ENCODE data around the gene TRPM8. TPM values are rescaled to one million over a fixed set of nuclear protein-coding genes. Genes with fewer than 3 reads are reported as not detected.

Gene TRPM8
- total RNA-seq, 2 donors from 2014 or later, result 71.1 to 71.3 TPM

DNA sequence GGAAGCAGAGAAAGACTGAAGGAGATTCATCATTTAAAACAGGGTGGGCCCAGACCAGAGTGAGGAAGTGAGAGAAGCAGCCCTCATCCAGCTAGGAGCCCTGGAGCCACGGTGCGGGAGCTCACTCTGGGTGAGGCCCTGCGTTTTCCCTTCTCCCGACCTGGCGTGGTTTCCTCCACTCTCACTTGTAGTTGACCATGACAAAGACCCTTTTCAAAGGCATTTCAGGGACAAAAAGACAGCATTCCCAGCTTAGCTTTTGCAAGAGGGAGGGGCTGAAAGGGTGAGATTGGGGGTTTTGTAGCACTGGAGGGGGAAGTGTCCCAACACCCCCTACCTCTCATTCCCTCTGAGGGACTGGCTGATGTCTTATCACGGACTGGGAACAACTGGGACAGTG lies 56.6 kb downstream of the TRPM8 start:
- Histone ChIP-seq H3K9me3 (no peaks in the 10 kb centered on the region), H3K4me1 (replicated peaks) (no peaks in the 10 kb centered on the region), H3K27ac (no peak overlapping the region), H3K36me3 (no peaks in the 10 kb centered on the region), H3K27me3 (replicated peaks; ENCODE audit: insufficient read depth) (no peaks in the 10 kb centered on the region), H3K4me3 (no peak overlapping the region)
- intact Hi-C loops (cut with DNase I), result loop anchor here (10.0 kb wide), 1 partner anchor 571 kb away; no protein-coding TSS in a partner anchor
- TF ChIP-seq POLR2AphosphoS5 (IDR thresholded peaks at IDR 0.05) (no peak), POLR2A (IDR thresholded peaks at IDR 0.05) (no peak)
- TF ChIP-seq, protein P1, sequence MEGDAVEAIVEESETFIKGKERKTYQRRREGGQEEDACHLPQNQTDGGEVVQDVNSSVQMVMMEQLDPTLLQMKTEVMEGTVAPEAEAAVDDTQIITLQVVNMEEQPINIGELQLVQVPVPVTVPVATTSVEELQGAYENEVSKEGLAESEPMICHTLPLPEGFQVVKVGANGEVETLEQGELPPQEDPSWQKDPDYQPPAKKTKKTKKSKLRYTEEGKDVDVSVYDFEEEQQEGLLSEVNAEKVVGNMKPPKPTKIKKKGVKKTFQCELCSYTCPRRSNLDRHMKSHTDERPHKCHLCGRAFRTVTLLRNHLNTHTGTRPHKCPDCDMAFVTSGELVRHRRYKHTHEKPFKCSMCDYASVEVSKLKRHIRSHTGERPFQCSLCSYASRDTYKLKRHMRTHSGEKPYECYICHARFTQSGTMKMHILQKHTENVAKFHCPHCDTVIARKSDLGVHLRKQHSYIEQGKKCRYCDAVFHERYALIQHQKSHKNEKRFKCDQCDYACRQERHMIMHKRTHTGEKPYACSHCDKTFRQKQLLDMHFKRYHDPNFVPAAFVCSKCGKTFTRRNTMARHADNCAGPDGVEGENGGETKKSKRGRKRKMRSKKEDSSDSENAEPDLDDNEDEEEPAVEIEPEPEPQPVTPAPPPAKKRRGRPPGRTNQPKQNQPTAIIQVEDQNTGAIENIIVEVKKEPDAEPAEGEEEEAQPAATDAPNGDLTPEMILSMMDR (IDR thresholded peaks at IDR 0.05), result no peak
- no peak for DNase-seq (ENCODE audit: low spot score)
- 75% methylated on average over 6 of the region's 6 CpGs for WGBS

DNA sequence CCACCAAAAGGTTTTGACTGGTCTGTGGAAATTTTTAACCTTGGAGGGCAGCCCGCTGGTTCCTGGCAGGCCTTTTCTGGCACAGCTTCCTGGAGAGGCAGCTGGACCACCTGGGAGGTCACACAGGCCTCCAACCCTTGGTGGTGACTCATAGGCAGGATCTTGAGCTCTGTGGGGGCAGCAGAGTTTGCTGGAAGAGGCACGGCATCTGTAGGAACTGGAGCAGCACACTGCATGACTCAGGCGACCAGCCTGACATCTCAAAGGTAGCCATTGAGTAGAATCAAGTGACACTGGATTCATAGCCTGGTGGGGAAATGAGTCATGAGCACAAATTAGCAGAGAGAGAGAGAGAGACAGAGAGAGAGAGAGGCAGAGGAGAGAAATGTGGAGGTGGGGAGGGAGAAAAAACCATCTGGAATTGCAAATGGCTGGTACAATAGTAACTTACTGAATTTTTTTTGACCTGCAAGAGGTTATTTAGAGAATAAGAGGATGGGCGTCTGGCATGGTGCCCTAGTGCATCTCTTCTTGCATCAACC lies 57.4 kb downstream of the TRPM8 start:
- intact Hi-C loops (cut with DNase I), result loop anchor here (5.0 to 10.0 kb wide), 2 partner anchors 528 to 570 kb away; no protein-coding TSS in a partner anchor
- no peaks in the 10 kb centered on the region for H3K36me3 ChIP-seq
- no peaks in the 10 kb centered on the region for H3K9me3 ChIP-seq
- no peaks in the 10 kb centered on the region for H3K27me3 ChIP-seq (replicated peaks; ENCODE audit: insufficient read depth)
- H3K4me1 ChIP-seq (replicated peaks), result no peaks in the 10 kb centered on the region
- TF ChIP-seq POLR2A (IDR thresholded peaks at IDR 0.05) (no peak), POLR2AphosphoS5 (IDR thresholded peaks at IDR 0.05) (no peak)
- TF ChIP-seq, protein P1 (IDR thresholded peaks at IDR 0.05), result no peak
- DNase-seq (ENCODE audit: low spot score), result no peak
- 62% methylated on average over 4 of the region's 4 CpGs for WGBS
- H3K4me3 ChIP-seq, result no peak overlapping the region
- no peak overlapping the region for H3K27ac ChIP-seq

DNA sequence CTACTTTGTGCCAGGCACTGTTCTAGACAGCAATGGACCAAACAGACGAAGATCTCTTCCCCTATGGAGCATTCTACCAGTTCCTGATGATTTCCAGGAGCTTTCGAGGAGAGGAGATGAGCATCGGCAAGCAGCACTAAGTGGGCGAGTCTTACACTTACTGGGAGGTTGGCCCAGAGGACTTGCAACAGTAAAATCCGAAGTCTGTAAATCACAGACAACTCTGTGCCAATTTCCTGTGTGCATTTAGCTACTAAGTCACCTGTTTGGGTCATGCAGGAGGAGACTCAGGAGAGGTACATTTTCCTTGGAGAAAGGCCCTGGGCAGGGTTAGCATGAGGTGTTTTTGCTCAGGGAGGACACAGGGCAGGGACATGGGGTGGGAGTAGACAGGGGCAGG lies 58.9 kb downstream of the TRPM8 start:
- H3K27me3 ChIP-seq (replicated peaks; ENCODE audit: insufficient read depth), result no peaks in the 10 kb centered on the region
- peak; percentile 31 for DNase-seq (ENCODE audit: low spot score)
- intact Hi-C loops (cut with DNase I), result loop anchor here (5.0 to 10.0 kb wide), 2 partner anchors 526 to 569 kb away; no protein-coding TSS in a partner anchor
- no peaks in the 10 kb centered on the region for H3K9me3 ChIP-seq
- H3K27ac ChIP-seq, result no peak overlapping the region
- no peaks in the 10 kb centered on the region for H3K4me1 ChIP-seq (replicated peaks)
- H3K4me3 ChIP-seq, result no peak overlapping the region
- TF ChIP-seq POLR2A (IDR thresholded peaks at IDR 0.05) (no peak), POLR2AphosphoS5 (IDR thresholded peaks at IDR 0.05) (no peak)
- TF ChIP-seq, protein P1 (IDR thresholded peaks at IDR 0.05), result no peak
- WGBS, result 48% methylated on average over 5 of the region's 5 CpGs
- no peaks in the 10 kb centered on the region for H3K36me3 ChIP-seq

DNA sequence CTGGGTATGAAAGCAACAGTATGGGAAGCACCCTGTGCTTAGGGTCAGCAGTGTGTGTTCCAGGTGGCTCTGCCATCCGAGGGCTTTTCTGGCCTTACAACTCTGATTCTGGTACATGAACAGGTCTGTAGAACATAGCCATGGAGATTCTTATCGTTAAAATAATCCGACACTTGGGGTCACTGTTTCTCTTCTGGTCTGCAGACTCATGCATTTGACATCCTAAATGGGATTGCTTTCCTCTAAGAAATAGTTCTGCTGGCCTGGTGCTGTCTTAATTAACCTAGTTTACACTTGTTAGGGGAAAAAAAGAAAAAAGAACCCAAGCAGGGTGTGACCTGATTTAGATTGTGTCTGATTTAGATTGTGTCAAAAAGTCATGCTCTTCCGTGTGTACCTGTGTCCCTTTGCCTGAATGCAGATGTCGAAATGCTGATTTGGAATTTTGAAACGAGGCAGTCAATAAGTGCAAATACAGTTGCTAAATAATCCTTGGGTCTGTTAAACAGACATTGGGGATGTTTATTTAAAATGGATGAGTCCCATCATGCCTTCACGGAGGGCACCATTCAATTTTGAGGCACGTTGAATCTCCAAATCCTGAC lies 59.6 kb downstream of the TRPM8 start:
- WGBS, result 47% methylated on average over 8 of the region's 8 CpGs
- DNase-seq (ENCODE audit: low spot score), result peak; percentile 30
- no peak overlapping the region for H3K27ac ChIP-seq
- no peak overlapping the region for H3K4me3 ChIP-seq
- intact Hi-C loops (cut with DNase I), result loop anchor here (5.0 to 10.0 kb wide), 2 partner anchors 526 to 568 kb away; no protein-coding TSS in a partner anchor
- no peaks in the 10 kb centered on the region for H3K27me3 ChIP-seq (replicated peaks; ENCODE audit: insufficient read depth)
- TF ChIP-seq, protein P1 (IDR thresholded peaks at IDR 0.05), result peak in 3 of 4 experiments; percentile 31 to 55 (median 43)
- TF ChIP-seq POLR2A (IDR thresholded peaks at IDR 0.05), result no peak
- H3K9me3 ChIP-seq, result no peaks in the 10 kb centered on the region
- H3K4me1 ChIP-seq (replicated peaks), result no peaks in the 10 kb centered on the region
- no peaks in the 10 kb centered on the region for H3K36me3 ChIP-seq

All from prostate gland (tissue), 2 donors.